Renal pelvis (tissue), 4 donors: Measurements from ENCODE around the gene CEMIP2. TPM values are rescaled to one million over a fixed set of nuclear protein-coding genes. Genes with fewer than 3 reads are reported as not detected.

Experiments
- DNase-seq: peaks from one replicate; pipeline ENCODE4 v3.0.0-alpha.2; 2013
- polyA plus RNA-seq, 3 donors: library from polyadenylated mRNA; unstranded; fragments of 120-200 nt; gene quantifications; one replicate each; pipeline ENCODE4 v1.2.1, GENCODE V29; 2013; ENCODE audit not compliant: insufficient read length in 3 of 3

CEMIP2 gene
- polyA plus RNA-seq, 3 donors: 23.7 to 29.7 (median 27.6) TPM

GRCh38 chr9:71648453-71648852, 119.9 kb downstream of the CEMIP2 start:
- no peak for DNase-seq

- no peak for DNase-seq
Observed at GRCh38 chr9:71647094-71647591, 121.2 kb downstream of the CEMIP2 start.

- DNase-seq: no peak
Observed at GRCh38 chr9:71646131-71646530, 122.2 kb downstream of the CEMIP2 start.

GRCh38 chr9:71644819-71645362, 123.4 kb downstream of the CEMIP2 start:
- DNase-seq: no peak

GRCh38 chr9:71643330-71643729, 125.0 kb downstream of the CEMIP2 start:
- DNase-seq: no peak

GRCh38 chr9:71642056-71642455, 126.3 kb downstream of the CEMIP2 start:
- DNase-seq: no peak

- DNase-seq: no peak
Observed at GRCh38 chr9:71638627-71639026, 129.7 kb downstream of the CEMIP2 start.

GRCh38 chr9:71637926-71638325, 130.4 kb downstream of the CEMIP2 start:
- no peak for DNase-seq

GRCh38 chr9:71637375-71637774, 130.9 kb downstream of the CEMIP2 start:
- DNase-seq: no peak

GRCh38 chr9:71636143-71636839, 132.0 kb downstream of the CEMIP2 start:
- no peak for DNase-seq

- no peak for DNase-seq
Observed at GRCh38 chr9:71634752-71635151, 133.6 kb downstream of the CEMIP2 start.

Other genes starting within 250 kb of the CEMIP2 start
- gene ABHD17B, start 142.7 kb upstream of the CEMIP2 start, polyA plus RNA-seq: 10 to 100 TPM; 25.2 to 29.9 (median 25.9) TPM
- 10 to 100 TPM; 13.5 to 17.6 (median 16.2) TPM for gene C9orf85, start 143.1 kb upstream of the CEMIP2 start, polyA plus RNA-seq